Fibroblast of skin of left quadriceps (primary cell): ENCODE measurements around the gene TRAF4.
"Not testable (repeated sequence)": the region's sequence is repeated elsewhere in the genome, so short reads cannot be mapped to it uniquely, and the experiment has no call there.

ENCODE experiments used
- DNase-seq, 2 experiments: peaks; one replicate each; pipeline ENCODE4 v3.0.0-alpha.2; 2013; ENCODE audit warnings: low read depth in 2 of 2

TRAF4 gene

GRCh38 chr17:28747801-28748750 is 4.3 kb downstream of the TRAF4 start:
- no peak for DNase-seq

- no peak for DNase-seq
These were observed 5.2 kb downstream of the TRAF4 start for GRCh38 chr17:28748852-28749515.

GRCh38 chr17:28749516-28750177 is 5.8 kb downstream of the TRAF4 start:
- DNase-seq, result no peak

- DNase-seq, result peak; percentile 79 to 80
These were observed 6.6 kb downstream of the TRAF4 start for GRCh38 chr17:28750178-28751047.

- DNase-seq, result no peak
These were observed 8.0 kb downstream of the TRAF4 start for GRCh38 chr17:28751600-28752366.

- DNase-seq, result no peak
These were observed 11.7 kb downstream of the TRAF4 start for GRCh38 chr17:28755486-28755885.

GRCh38 chr17:28756049-28756804 is 12.4 kb downstream of the TRAF4 start:
- no peak for DNase-seq

- no peak for DNase-seq
These were observed 14.8 kb downstream of the TRAF4 start for GRCh38 chr17:28758411-28759121.

GRCh38 chr17:28759256-28759865 is 15.6 kb downstream of the TRAF4 start:
- DNase-seq, result no peak

- no peak for DNase-seq
These were observed 17.1 kb downstream of the TRAF4 start for GRCh38 chr17:28760601-28761562.

- no peak for DNase-seq
These were observed 19.5 kb downstream of the TRAF4 start for GRCh38 chr17:28763137-28763799.

GRCh38 chr17:28763804-28764266 is 20.0 kb downstream of the TRAF4 start:
- peak; percentile 53 to 57 for DNase-seq

- no peak for DNase-seq
These were observed 21.2 kb downstream of the TRAF4 start for GRCh38 chr17:28765038-28765437.

- no peak for DNase-seq
These were observed 29.9 kb downstream of the TRAF4 start for GRCh38 chr17:28773736-28774135.

- DNase-seq, result no peak
These were observed 30.4 kb downstream of the TRAF4 start for GRCh38 chr17:28774206-28774605.

GRCh38 chr17:28777178-28777577 is 33.4 kb downstream of the TRAF4 start:
- no peak for DNase-seq

GRCh38 chr17:28779601-28780000 is 35.8 kb downstream of the TRAF4 start:
- not testable (repeated sequence) for DNase-seq
